Islet precursor cell (in vitro differentiated cells): ENCODE measurements around the gene FRS3.
"Not testable (repeated sequence)": the region's sequence is repeated elsewhere in the genome, so short reads cannot be mapped to it uniquely, and the experiment has no call there.

Experiments
- DNase-seq: peaks from one replicate; pipeline ENCODE4 v3.0.0-alpha.2; 2018

FRS3 gene

GRCh38 chr6:41768545-41769308 is 11.0 kb downstream of the FRS3 start:
- peak; percentile 84 for DNase-seq

DNA sequence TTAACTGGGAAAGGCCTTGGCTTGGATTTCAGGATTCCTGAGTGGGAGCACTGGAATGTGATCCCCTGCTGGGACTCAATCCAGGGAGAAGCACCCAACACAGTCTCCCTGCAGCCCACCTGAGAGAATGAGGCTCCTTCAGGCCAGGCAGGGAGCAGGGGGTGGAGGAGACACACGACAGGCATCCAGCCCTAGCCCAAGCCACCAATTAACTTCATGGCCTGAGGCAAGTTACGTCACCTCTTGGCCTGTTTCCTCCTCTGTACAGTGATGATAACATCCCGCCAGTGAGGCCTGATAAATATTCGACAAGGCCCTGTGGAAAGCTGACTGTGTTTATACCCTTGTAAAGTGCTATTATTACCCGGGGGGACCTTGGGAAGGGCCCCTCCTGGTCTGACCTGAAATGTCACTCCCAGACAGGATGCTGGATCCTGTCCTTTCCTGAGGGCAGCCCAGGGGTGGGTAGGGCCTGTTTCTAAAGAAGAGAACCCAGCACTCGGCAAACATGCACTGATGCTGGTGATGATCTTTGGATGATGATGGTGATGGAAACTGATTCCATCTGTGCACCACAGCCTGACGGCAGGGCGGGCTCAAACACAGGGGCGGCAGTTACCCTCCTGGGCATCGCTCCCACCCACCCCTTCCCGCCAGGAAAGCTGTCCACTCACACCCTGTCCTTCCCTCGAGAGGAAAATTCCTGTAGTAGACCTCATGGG is 12.4 kb downstream of the FRS3 start:
- DNase-seq, result peak; percentile 98

DNA sequence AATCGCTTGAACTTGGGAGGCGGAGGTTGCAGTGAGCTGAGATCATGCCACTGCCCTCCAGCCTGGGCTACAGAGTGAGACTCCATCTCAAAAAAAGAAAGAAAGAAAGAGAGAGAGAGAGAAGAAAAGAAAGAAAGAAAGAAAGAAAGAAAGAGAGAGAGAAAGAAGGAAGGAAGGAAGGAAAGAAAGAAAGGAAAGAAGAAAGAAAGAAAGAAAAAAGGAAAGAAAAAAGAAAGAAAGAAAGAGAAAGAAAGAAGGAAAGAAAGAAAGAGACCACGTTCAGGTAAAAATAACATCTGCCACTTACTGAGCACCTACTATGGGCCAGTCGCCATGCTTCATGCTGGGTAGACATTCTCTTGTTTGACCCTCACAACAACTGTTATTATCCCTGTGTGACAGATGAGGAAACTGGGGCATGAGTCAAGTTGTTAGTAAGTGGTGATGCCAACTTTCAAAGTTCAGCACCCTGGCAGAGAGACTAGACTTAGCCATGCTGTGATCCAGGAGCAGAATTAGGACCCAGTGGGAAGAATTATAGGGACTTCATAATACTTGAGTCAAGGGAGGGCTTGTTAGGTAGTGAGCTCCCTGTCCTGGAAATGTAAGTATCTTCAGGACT is 13.5 kb downstream of the FRS3 start:
- DNase-seq, result not testable (repeated sequence)

GRCh38 chr6:41763470-41763869 is 16.2 kb downstream of the FRS3 start:
- DNase-seq, result peak; percentile 31

- peak; percentile 72 for DNase-seq
Measured at GRCh38 chr6:41759905-41760579, 19.7 kb downstream of the FRS3 start.

GRCh38 chr6:41759106-41759904 is 20.4 kb downstream of the FRS3 start:
- peak; percentile 49 for DNase-seq

GRCh38 chr6:41758641-41759035 is 21.1 kb downstream of the FRS3 start:
- DNase-seq, result no peak

DNA sequence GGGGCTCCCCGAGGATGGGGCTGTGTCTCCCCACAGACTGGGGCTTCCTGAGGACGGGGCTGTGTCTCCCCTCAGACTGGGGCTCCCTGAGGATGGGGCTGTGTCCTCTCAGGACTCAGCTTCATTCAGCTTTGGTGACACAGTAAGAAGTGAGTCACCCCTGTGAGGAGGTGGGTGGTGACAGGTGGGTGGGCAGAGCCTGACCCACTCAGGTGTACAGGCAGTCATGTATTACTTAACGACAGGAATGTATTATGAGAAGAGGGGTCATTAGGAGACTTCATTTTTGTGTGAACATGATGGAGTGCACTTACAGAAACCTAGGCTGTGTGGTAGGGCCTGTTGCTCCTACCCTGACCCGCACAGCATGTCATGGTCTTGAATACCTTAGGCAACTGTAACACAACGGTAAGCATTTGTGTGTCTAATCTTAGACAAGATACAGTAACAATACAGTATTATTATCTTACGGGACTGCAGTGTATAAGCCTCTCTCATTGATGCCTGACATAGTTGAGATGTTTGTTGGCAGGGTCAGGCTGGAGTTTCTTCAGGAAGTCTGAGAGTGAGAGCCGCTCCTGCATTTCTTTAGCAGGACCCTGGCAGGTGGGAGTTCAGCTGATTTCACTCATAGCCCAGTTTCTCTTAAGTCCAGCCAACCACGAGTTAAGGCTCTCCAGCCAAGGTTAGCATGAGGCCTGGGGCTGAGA is 21.6 kb downstream of the FRS3 start:
- peak; percentile 67 for DNase-seq

DNA sequence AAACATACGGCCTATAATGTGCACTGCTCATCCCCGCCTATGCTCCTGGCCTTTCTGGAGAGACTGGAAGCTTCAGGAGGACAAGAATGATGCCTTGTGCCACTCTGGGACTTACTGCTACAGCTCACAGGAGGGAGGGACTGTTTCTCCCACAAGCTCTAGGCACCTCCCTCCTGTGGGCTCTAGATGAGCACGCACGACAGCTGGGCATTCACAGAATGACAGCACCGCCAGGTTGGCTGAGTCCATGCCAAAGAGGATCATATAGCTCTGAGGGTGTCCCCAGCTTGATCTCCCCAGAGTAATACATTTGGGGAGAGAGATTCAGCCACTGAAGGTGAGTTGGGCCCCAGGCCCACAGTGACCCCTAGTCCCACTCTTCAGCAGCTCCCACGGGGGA is 22.4 kb downstream of the FRS3 start:
- peak; percentile 49 for DNase-seq

GRCh38 chr6:41756354-41756753 is 23.3 kb downstream of the FRS3 start:
- peak; percentile 51 for DNase-seq

DNA sequence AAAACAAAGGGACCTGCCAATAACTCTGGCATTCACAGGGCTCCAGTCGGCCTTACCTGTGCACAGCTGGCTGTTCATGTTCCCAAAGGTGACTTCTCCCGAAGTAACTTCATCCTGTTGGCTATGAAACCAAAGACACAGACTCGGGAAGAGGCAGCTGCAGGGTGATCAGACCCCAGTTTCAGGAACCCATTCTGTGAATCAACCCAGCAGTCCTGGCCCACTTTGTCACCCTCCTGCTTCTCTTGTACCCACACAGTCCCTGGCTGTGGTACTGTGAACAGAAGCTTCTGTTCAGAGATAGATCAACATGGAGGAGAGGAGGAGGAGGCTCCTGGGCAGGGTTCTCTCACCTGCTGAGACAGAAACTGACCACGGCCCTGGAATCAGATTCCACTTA is 23.8 kb downstream of the FRS3 start:
- peak; percentile 25 for DNase-seq

GRCh38 chr6:41750374-41750773 is 29.3 kb downstream of the FRS3 start:
- DNase-seq, result no peak

- DNase-seq, result no peak
Measured at GRCh38 chr6:41748542-41748941, 31.2 kb downstream of the FRS3 start.

DNA sequence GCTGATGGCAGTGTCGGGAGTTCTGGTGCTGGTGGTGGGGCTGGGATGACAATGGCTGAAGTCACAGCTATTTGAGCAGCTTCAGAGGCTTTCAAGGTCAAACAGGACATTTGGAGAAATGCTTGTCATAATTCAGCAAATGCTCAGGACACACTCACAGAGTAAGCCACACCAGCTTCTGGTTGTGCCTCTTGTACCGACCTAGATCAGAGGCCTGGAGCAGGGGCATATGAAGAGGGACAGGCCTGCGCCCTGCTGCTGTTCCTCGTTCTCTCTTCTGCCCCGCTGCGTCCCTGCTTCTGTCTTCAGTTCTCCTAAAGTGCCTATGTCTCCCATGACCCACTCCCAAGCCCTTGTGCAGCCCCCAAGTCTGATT is 31.6 kb downstream of the FRS3 start:
- no peak for DNase-seq

- DNase-seq, result peak; percentile 64
Measured at GRCh38 chr6:41747256-41748101, 32.2 kb downstream of the FRS3 start, which contains the start of gene PGC. TSS of gene PGC (minus strand) at chr6:41747397. CDS start at chr6:41747334, 63 bp downstream.

DNA sequence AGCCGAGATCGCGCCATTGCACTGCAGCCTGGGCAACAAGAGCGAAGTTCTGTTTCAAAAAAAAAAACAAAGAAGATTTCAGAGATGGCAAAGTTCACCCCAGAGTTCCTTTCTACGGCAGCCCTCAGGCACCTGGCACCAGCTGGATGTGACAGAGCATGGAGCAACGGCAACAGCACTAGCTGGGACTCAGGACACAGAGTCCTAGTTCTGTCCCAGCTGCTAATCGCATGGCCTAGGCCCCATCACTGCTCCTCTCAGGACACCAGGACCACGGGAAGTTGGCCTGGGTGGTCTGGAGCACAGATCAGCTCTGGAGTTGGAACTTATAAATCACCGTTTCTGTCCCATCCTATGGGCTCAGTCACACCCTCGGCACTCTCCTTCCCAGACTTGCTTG is 33.6 kb downstream of the FRS3 start:
- DNase-seq, result no peak

DNA sequence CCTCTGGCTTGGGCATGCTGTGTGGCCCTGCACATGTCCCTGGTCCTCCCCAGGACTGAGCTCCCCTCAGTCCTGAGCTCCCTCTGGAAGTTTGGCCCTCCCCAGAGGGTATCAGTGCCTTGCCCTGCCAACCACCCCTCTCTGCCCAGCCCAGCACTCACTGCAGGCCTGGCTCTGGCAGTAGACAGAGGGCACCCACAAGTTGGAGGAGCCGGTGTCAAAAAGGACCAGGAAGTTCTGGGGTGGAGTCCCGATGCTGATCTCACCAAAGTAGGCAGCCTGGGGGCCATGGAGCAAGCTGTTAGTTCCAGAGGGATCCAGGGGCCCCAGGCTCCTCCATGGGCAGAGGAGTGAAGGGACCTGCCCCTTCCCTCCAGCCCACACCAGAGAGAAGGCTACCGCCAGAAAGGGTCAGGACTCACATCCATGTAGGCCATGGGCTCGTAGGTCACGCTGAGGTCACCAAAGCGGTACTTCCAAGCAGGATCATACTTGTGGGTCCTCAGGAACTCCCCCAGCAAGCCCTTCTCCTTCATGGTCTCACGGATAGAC is 35.4 kb downstream of the FRS3 start:
- DNase-seq, result no peak

GRCh38 chr6:41743406-41744235 is 36.1 kb downstream of the FRS3 start:
- no peak for DNase-seq
